HCT116 (cell line): ENCODE data around the gene PLD5. TPM values are rescaled to one million over a fixed set of nuclear protein-coding genes. Genes with fewer than 3 reads are reported as not detected.

Experiments
- ATAC-seq: fragments of 200-7000 bp; cut with Tn5 transposase; 2 replicates; pipeline ENCODE4 v1.9.1; 2020; ENCODE audit warnings: mild to moderate bottlenecking, moderate library complexity
- BruUV-seq: library from RNA; stranded (reverse); fragments of 400-500 nt; replicated peaks from 2 replicates; lab custom pipeline; 2021; lab: Mats Ljungman, UMichigan
- CTCF ChIA-PET: fragments of 300-600 bp; sonication (Branson Sonifier 250); formaldehyde crosslinking; loops from one replicate; lab custom pipeline; 2021; ENCODE audit warnings: antibody characterized with exemption; lab: Charles Lee
- POLR2A ChIA-PET: fragments of 300-600, 350-600 bp; sonication (Branson Sonifier 250); formaldehyde crosslinking; loops from one replicate; lab custom pipeline; 2021; ENCODE audit warnings: antibody characterized with exemption; lab: Charles Lee
- RAD21 ChIA-PET, 2 experiments: fragments of 300-600 bp; sonication (Branson Sonifier 250); formaldehyde crosslinking; loops; one replicate each; lab custom pipeline; 2023; ENCODE audit warnings: low total read pairs in 2 of 2; ENCODE audit not compliant: uncharacterized antibody in 2 of 2, unreplicated experiment in 2 of 2, low non-redundant PET in 1 of 2; lab: Charles Lee
- DNase-seq: peaks from one replicate; pipeline ENCODE4 v3.0.0-alpha.2; 2010; ENCODE audit warnings: low read depth, low spot score
- H2AFZ ChIP-seq: fragments of 200-600 bp; shearing (Covaris generic), sonication (generic); 2 replicates; pipeline ENCODE4 v1.6.1; 2017; ENCODE audit warnings: low read depth, mixed run types, mixed read lengths, antibody characterized with exemption, low read length; ENCODE audit not compliant: poor library complexity, severe bottlenecking
- H3K27ac ChIP-seq: 2 replicates; pipeline ENCODE4 v1.5.1; 2012; ENCODE audit warnings: low read depth, low read length
- H3K27me3 ChIP-seq: fragments of 200-600 bp; sonication (generic); 2 replicates; pipeline ENCODE4 v1.6.1; 2016; ENCODE audit warnings: mixed run types, low read length, mixed read lengths; ENCODE audit not compliant: insufficient read depth
- H3K36me3 ChIP-seq, 2 experiments: fragments of 200-500 bp in 1 of 2; fragments of 200-600 bp in 1 of 2; sonication (Bioruptor generic) in 1 of 2; sonication (generic) in 1 of 2; 2 replicates each; pipeline versions ENCODE4 v1.5.1 to v1.6.1; 2014 to 2016; ENCODE audit warnings: low read length in 2 of 2, inconsistent platforms in 1 of 2, mixed read lengths in 1 of 2, mixed run types in 1 of 2; ENCODE audit not compliant: insufficient read depth in 2 of 2, control insufficient read depth in 1 of 2
- H3K4me1 ChIP-seq, 2 experiments: fragments of 200-600 bp in 1 of 2; sonication (generic) in 1 of 2; 2 replicates each; pipeline versions ENCODE4 v1.5.1 to v1.6.1; 2012 to 2017; ENCODE audit warnings: low read length in 2 of 2, inconsistent platforms in 1 of 2, mild to moderate bottlenecking in 1 of 2, mixed read lengths in 1 of 2, mixed run types in 1 of 2, moderate library complexity in 1 of 2; ENCODE audit not compliant: insufficient read depth in 2 of 2, control insufficient read depth in 1 of 2
- H3K4me2 ChIP-seq: fragments of 200-600 bp; sonication (generic); 2 replicates; pipeline ENCODE4 v1.6.1; 2017; ENCODE audit warnings: mixed run types, low read length, mixed read lengths
- H3K4me3 ChIP-seq, 2 experiments: fragments of 200-600 bp in 1 of 2; sonication (generic) in 1 of 2; replicated peaks in 1 of 2; 2 replicates each; pipeline ENCODE4 v1.5.1; 2011 to 2016; ENCODE audit warnings: low read length in 2 of 2, control low read depth in 1 of 2, low read depth in 1 of 2, mild to moderate bottlenecking in 1 of 2, mixed read lengths in 1 of 2, mixed run types in 1 of 2
- H3K79me2 ChIP-seq: fragments of 200-600 bp; sonication (generic); 2 replicates; pipeline ENCODE4 v1.6.1; 2017; ENCODE audit warnings: mild to moderate bottlenecking, mixed run types, low read length, moderate library complexity, mixed read lengths; ENCODE audit not compliant: insufficient read depth
- H3K9ac ChIP-seq: fragments of 200-600 bp; sonication (generic); 2 replicates; pipeline ENCODE4 v1.6.1; 2016; ENCODE audit warnings: low read length, mixed read lengths
- H3K9me2 ChIP-seq: fragments of 200-600 bp; sonication (generic), shearing (Covaris generic); 2 replicates; pipeline ENCODE4 v1.6.1; 2017; ENCODE audit warnings: mixed run types, mild to moderate bottlenecking, moderate library complexity; ENCODE audit not compliant: insufficient read depth
- H3K9me3 ChIP-seq, 2 experiments: fragments of 200-500 bp in 1 of 2; fragments of 200-600 bp in 1 of 2; sonication (Bioruptor generic) in 1 of 2; sonication (generic) in 1 of 2; 2 replicates each; pipeline ENCODE4 v1.6.1; 2014 to 2017; ENCODE audit warnings: low read length in 2 of 2, mixed read lengths in 2 of 2, inconsistent platforms in 1 of 2, low read depth in 1 of 2, mild to moderate bottlenecking in 1 of 2, mixed run types in 1 of 2, moderate library complexity in 1 of 2; ENCODE audit not compliant: control insufficient read depth in 1 of 2, insufficient read depth in 1 of 2
- H4K20me1 ChIP-seq: fragments of 200-600 bp; sonication (generic), shearing (Covaris generic); 2 replicates; pipeline ENCODE4 v1.6.1; 2017; ENCODE audit warnings: mixed run types, mild to moderate bottlenecking, moderate library complexity; ENCODE audit not compliant: insufficient read depth
- CEBPB ChIP-seq: IDR thresholded peaks from 2 replicates; pipeline ENCODE4 v1.6.1; 2012; ENCODE audit warnings: low read depth
- CTCF ChIP-seq, 3 experiments: fragments of 200-600 bp in 1 of 3; sonication (generic) in 1 of 3; IDR thresholded peaks in 2 of 3; conservative IDR thresholded peaks in 1 of 3; 2 replicates each; pipeline ENCODE4 v1.5.1; 2012 to 2017; ENCODE audit warnings: low read depth in 2 of 3, low read length in 2 of 3, antibody characterized with exemption in 1 of 3, borderline replicate concordance in 1 of 3, control low read depth in 1 of 3, mild to moderate bottlenecking in 1 of 3, mixed read lengths in 1 of 3, mixed run types in 1 of 3, moderate library complexity in 1 of 3; ENCODE audit not compliant: insufficient read depth in 1 of 3
- EGR1 ChIP-seq: IDR thresholded peaks from 2 replicates; pipeline ENCODE4 v1.6.1; 2012; ENCODE audit warnings: low read depth
- EZH2 ChIP-seq: fragments of 200-600 bp; sonication (generic); IDR thresholded peaks from 2 replicates; pipeline ENCODE4 v1.6.1; 2017; ENCODE audit warnings: antibody characterized with exemption, mixed run types
- EZH2phosphoT487 ChIP-seq: fragments of 200-600 bp; IDR thresholded peaks from 2 replicates; pipeline ENCODE4 v1.6.1; 2018; ENCODE audit warnings: antibody characterized with exemption, borderline replicate concordance
- JUND ChIP-seq: IDR thresholded peaks from 2 replicates; pipeline ENCODE4 v1.6.1; 2012
- RAD21 ChIP-seq: IDR thresholded peaks from 2 replicates; pipeline ENCODE4 v1.6.1; 2012; ENCODE audit warnings: low read depth, mild to moderate bottlenecking
- REST ChIP-seq: IDR thresholded peaks from 2 replicates; pipeline ENCODE4 v1.6.1; 2012; ENCODE audit warnings: low read depth
- SIN3A ChIP-seq: IDR thresholded peaks from 2 replicates; pipeline ENCODE4 v1.6.1; 2012; ENCODE audit warnings: low read depth
- SP1 ChIP-seq: IDR thresholded peaks from 2 replicates; pipeline ENCODE4 v1.6.1; 2012; ENCODE audit warnings: low read depth
- SRF ChIP-seq: IDR thresholded peaks from 2 replicates; pipeline ENCODE4 v1.6.1; 2012; ENCODE audit warnings: low read depth
- TCF7L2 ChIP-seq: IDR thresholded peaks from 2 replicates; pipeline ENCODE4 v1.7.0; 2011; ENCODE audit warnings: borderline replicate concordance, inconsistent platforms; ENCODE audit not compliant: insufficient read depth, insufficient read length; ENCODE audit errors: extremely low read depth
- YY1 ChIP-seq: IDR thresholded peaks from 2 replicates; pipeline ENCODE4 v1.6.1; 2011; ENCODE audit warnings: low read length, low read depth, moderate library complexity, mild to moderate bottlenecking; ENCODE audit not compliant: insufficient replicate concordance; ENCODE audit errors: extremely low read depth
- ZNF274 ChIP-seq: fragments of 200-500 bp; sonication (Bioruptor generic); IDR thresholded peaks from 2 replicates; pipeline ENCODE4 v1.6.1; 2014; ENCODE audit warnings: mild to moderate bottlenecking, low read depth, low read length, inconsistent platforms
- intact Hi-C: fragments of 100-400 bp; cut with micrococcal nuclease; formaldehyde crosslinking; loops from 2 replicates; pipeline ENCODE4 v1.10.0; 2022
- total RNA-seq: library from RNA; stranded (reverse); gene quantifications from one replicate; pipeline ENCODE4 v1.2.1, GENCODE V29; 2021; ENCODE audit not compliant: unreplicated experiment

Gene PLD5
- total RNA-seq, 1 experiment from 2014 or later: not detected

- no peak for TF ChIP-seq CTCF (IDR thresholded peaks at IDR 0.05 in 2 of 3, conservative IDR thresholded peaks at IDR 0.05 in 1 of 3; ENCODE audit: borderline replicate concordance in 1 of 3, insufficient read depth in 1 of 3, low read depth in 2 of 3, low read length in 2 of 3)
- no peak for TF ChIP-seq SIN3A
These were observed 11.5 kb upstream of the PLD5 start (continued) for GRCh38 chr1:242535986-242536385.

GRCh38 chr1:242534753-242535152 lies 10.3 kb upstream of the PLD5 start:
- Histone ChIP-seq H3K36me3 (no peaks in the 10 kb centered on the region), H3K4me1 (no peaks in the 10 kb centered on the region), H4K20me1 (no peaks in the 10 kb centered on the region), H3K9ac (no peak overlapping the region), H3K9me3 (no peaks in the 10 kb centered on the region), H3K27ac (no peak overlapping the region), H3K4me3 (no peak overlapping the region), H3K27me3 (no peaks in the 10 kb centered on the region; the same call in 1 of the 2 replicates), H3K9me2 (no peaks in the 10 kb centered on the region), H3K4me2 (no peak overlapping the region), H2AFZ (no peak overlapping the region), H3K79me2 (no peaks in the 10 kb centered on the region)
- ChIA-PET POLR2A (no interaction called here), RAD21 (no interaction called here), CTCF (no interaction called here)
- intact Hi-C loops: no loop called here
- no TSS peak for BruUV-seq
- ATAC-seq (no peak), DNase-seq (no peak)
- no peak for TF ChIP-seq TCF7L2
- no peak for TF ChIP-seq RAD21
- TF ChIP-seq SIN3A: no peak
- TF ChIP-seq SRF: no peak
- TF ChIP-seq CEBPB: no peak
- no peak for TF ChIP-seq ZNF274
- TF ChIP-seq EZH2: no peak
- TF ChIP-seq YY1: no peak
- no peak for TF ChIP-seq JUND
- TF ChIP-seq SP1: no peak
- no peak for TF ChIP-seq REST
- no peak for TF ChIP-seq EGR1
- TF ChIP-seq EZH2phosphoT487: no peak
